CD4-positive, alpha-beta T cell treated with Interleukin-10 for 1 hour (primary cell): ENCODE results near the gene UBE2S.
A peak's percentile ranks its signal among the peaks of the same experiment; 100 is the strongest.
"Not testable (repeated sequence)": the region's sequence is repeated elsewhere in the genome, so short reads cannot be mapped to it uniquely, and the experiment has no call there.

Experiments used
- DNase-seq: peaks from one replicate; pipeline ENCODE4 v3.0.0-alpha.2; 2020

The UBE2S gene

DNA sequence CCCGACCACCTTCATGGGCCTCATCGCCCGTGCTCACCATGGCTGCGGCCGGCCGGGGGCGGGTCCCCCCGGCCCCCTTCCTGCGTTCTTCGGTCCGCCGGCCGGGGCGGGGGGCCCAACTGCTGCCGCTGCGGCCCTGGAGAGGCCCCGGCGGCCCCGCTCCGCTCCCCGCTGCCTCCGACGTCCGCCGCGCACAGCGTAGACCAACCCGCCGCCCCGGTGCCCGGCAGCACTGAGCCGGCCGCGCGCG lies at the start of gene UBE2S:
Gene UBE2S, minus strand, starts transcription at position 239 of the 250 bp plus-strand sequence. Its CDS starts 199 bp downstream, at position 40.
- DNase-seq: not testable (repeated sequence)

DNA sequence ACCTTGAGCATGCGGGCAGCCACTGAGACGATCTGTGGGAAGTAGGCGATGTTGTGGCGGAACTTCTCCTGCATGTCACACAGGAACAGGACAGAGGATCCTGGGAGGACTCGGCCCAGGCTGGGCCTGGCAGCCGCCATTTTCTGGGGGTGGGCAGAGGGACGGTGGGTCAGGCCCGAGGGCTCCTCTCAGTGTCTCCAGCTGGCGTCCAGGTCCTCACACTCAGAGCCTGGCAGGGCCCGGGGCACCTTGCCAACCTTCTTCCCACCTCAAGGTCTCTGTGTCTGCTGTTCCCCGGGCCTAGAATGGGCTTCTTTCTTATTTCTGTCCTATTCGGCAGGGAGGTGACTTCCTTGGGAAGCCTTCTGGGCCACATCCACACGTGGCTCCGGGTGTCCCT lies 48.8 kb upstream of the UBE2S start:
- DNase-seq: no peak

- DNase-seq: no peak
These were observed 48.1 kb upstream of the UBE2S start for GRCh38 chr19:55455576-55456235.

GRCh38 chr19:55454787-55455243 lies 47.2 kb upstream of the UBE2S start:
- DNase-seq: peak; percentile 57

GRCh38 chr19:55453511-55454260 lies 46.1 kb upstream of the UBE2S start:
- no peak for DNase-seq

DNA sequence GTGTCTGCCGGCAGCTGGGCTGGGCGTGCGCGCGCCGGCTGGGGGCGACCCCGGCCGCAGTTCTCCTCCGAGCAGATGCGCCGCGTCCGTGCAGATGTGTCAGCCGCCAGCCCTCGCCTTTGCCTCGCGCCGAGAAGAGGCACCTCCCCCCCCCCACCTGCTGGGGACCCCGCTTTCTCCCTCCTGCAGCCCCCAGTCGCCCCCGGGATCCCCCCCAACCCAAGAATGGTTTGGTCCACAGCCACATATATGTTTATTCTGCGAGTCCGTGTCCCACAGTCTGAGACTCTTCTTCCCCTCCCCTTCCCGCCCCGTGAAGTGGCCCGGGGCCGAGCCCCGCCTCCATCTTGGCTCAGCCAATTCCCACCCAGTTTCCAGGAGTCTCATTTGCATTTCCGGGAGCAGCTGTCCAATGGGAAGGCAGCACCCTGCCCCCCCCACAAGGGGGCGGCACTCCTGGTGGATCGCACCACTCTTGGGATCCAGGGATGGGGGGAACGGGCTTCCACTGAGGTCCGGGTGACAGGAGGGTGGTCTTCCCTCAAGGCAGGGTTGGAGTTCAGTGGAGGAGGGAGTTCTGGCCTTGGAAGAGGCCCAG lies 45.3 kb upstream of the UBE2S start:
- peak; percentile 62 for DNase-seq

DNA sequence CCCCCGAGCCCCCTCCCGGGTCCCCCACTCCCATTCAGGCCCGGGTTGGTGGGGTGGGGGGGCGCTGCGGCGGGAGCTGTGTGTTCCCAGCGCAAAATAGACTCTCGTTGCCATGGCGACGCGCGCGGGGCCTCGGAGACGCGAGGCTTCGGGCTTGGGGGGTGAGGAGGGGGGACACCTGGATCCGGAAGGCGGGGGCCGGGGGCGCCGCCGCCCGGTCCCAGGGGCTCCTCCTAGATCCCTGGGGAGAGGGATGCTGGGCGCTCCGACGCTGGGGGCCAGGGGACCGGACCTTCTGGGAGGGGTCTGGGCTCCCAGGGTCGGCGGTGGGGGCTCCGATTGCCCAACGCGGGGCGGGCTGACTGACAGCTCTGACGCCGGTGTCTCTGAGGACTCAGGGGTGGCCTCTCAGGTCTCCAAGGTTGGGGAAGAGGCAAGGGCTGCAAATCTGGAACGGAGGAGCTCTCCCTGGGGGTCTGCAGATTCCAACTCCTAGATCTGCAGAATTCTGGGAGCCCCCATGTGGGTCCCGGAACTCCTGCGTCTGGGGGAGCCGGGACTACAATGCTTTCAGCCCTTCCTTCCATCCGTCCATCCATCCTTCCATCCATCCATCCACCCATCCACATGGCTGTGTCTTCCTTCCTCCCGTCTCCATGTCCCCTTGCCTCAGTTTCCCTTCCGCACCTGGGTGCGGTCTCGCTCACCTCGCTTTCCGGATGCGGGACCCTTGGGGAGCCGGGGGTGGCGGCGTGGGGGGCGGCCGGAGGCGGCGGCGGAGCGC lies 44.6 kb upstream of the UBE2S start:
- DNase-seq: peak; percentile 47

GRCh38 chr19:55451163-55451964 lies 43.8 kb upstream of the UBE2S start:
- DNase-seq: no peak

- DNase-seq: no peak
These were observed 41.9 kb upstream of the UBE2S start for GRCh38 chr19:55449469-55449868.

DNA sequence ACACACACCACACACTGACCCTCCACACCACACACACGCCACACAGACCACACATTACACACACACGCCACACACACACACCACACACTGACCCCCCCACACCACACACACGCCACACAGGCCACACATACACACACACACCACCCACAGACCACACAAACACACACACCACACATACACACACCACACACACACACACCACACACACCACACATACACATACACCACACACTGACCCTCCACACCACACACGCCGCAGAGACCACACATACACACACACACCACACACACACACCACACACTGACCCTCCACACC lies 40.5 kb upstream of the UBE2S start:
- not testable (repeated sequence) for DNase-seq

DNA sequence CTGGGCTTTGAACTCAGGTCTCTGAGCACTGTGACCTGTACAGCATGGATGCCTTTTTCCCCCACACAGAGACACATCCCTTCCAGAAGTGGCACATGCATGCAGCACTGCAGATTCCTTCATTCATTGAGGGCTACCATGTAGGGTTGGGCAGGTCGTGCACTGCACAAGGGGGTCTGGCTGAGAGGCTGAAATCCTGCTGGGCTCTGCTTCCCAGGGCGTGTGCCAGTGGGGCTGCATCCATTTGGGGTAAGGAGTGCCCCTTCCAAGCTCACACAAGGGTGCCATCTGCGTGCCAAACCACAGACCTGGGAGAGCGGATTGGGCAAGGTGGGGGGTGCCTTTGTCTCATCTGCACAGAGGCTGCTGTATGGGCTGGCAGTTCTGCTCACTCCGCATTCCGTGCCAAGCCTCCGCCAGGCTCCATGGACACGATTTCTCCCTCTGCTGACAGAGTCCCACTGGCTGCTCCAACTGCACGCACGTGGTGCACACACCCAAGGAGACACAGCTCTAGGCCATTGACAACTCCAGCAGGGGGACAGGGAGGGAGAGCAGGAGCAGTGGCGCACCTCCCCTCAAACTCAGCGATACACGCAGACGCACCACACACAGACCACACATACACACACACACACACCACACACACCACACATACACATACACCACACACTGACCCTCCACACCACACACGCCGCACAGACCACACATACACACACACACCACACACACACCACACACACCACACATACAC lies 40.0 kb upstream of the UBE2S start:
- no peak for DNase-seq

GRCh38 chr19:55446060-55446459 lies 38.5 kb upstream of the UBE2S start:
- no peak for DNase-seq

GRCh38 chr19:55444646-55445045 lies 37.1 kb upstream of the UBE2S start:
- DNase-seq: no peak

DNA sequence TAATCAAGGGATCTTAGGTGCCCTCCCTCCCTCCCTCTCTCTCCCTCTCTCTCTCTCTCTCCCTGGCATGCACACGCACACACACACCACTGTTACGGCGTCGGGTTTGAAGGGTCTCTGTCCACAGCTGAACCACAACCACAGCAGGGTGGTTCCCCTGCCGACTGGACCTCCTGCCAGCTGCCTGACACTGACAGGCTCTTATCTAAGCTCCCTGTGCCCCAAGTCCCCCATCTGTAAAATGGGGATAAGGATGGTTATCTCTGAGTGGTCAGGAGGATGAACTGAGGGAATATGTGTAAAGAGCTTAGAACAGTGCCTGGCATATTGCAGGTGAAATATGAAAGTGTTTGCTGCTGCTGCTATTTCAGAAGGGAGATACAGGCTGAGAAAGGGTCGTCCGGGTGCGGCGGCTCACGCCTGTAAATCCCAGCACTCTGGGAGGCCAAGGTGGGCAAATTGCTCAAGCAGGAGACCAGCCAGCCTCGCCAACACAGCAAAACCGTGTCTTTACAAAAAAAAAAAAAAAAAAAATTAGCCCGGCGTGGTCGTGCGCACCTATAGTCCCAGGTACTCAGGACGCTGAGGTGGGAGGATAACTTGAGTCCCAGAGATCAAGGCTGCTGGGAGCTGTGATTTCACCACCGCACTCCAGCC lies 36.4 kb upstream of the UBE2S start:
- DNase-seq: no peak

DNA sequence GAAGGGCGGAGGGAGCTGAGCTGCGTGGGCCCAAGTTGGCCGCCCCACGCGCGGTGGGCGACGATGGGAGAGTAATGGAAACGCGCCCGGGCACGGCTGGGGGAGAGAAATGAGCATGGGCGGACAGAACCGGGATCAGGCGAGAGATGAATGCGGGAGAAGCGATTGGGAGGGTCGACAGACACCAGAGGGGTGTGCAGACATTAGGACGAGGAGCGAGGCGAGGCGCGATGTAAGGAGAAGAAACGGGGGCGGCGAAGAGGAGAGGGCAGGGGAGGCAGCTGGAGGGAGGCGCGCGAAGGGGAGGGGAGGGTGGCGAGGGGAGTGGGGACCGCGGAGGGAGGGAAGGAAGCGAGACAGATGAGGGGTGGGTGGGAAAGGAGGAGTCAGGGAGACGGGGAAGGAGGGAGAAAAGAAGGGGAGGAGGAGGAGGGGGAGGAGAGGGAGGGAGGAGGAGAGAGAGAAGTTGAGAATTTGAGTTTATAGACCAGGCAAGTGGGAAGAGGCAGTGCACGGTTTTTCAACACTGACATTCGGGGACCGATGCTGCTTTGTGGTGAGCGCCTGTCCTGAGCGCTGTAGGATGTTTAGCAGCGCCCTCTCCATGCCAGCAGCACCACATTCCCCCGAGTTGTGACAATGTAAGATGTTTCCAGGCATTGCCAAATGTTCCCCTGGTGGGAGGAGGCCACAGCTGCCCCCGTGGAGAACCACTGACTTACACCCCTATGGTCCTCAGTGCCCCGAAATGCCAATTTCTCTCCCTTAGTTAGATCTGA lies 35.6 kb upstream of the UBE2S start, which contains the start of gene SHISA7:
Gene SHISA7, minus strand, starts transcription at position 256 of the 779 bp plus-strand sequence. CDS start 437 bp downstream, outside the sequence.
- no peak for DNase-seq

GRCh38 chr19:55442372-55442961 lies 34.9 kb upstream of the UBE2S start:
- DNase-seq: no peak

DNA sequence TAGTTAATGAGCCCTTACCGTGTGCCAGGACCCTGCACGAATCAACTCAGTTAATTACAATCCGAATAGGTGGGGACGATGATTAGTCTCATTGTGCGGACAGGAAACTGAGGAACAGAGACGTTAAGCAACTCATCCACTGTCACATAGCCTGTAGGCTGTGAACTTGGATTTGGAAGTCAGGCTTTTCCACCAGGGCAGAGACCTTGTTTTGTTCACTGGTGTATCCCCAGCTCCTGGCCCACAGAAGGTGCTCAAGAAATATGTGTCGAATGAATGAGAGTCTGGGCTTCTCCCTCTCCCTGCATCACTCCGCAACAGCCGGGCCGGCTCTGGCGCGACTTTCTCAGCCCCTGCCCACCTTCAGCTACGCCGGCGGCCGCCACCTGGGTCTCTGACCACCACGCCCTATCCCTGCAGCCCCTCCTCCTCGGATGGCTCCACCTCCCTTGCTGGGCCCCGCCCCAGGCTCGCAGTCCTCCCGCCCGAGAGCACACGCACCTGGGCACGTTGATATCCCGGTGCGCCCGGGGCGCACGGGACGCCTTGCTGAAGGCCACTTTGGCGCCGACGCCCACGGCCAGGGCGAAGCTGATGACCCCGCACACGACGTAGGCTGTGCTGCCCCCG lies 34.2 kb upstream of the UBE2S start:
- no peak for DNase-seq

DNA sequence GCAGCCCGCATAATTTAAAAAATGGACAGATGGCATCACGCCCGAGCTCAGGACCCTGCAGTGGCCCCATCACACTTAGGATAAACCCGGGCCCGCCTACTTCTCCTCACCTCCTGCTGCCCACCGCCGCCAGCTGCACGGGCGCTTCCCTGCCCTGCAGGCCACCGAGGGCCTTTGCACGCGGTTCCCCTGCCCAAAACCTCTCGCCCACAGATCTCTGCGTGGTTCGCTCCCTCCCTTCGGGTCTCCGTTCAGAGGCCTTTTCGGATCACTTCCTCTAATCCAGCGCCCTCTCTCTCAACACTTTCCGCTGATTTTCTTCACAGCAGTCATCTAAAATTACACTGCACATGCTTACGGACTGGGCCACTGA lies 33.7 kb upstream of the UBE2S start:
- no peak for DNase-seq

GRCh38 chr19:55440411-55441105 lies 33.0 kb upstream of the UBE2S start:
- no peak for DNase-seq
